ENCODE results near the gene SMR3A. TPM values are rescaled to one million over a fixed set of nuclear protein-coding genes. Genes with fewer than 3 reads are reported as not detected.

The SMR3A gene
- total and polyA plus RNA-seq, 12 donors: not detected

DNA sequence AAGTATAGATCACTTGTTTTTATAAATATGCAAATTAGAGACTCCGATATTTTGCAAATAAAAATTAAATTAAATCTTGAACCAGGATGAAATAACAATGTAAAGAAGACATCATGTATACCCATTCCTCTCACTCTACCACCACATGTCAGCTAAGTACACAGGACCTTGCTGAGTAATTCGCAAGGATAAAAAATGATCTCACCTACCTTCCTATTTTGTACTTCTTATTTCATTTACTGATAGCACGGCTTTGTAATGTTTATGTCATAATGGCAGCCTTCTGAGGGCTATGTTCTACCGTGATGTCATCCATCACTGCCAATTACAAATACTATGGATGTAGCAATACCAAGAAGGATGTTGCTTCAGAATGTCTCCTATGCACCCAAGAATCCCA lies 11.4 kb downstream of the SMR3A start:
- Histone ChIP-seq H3K4me3 (no peak overlapping the region), H3K27ac (no peak overlapping the region), H3K9me3 (replicated peaks in 1 of 3) (no peaks in the 10 kb centered on the region), H3K4me1 (replicated peaks in 1 of 2) (no peaks in the 10 kb centered on the region), H3K27me3 (no peaks in the 10 kb centered on the region), H3K36me3 (replicated peaks in 1 of 2) (no peaks in the 10 kb centered on the region)
- no peak for TF ChIP-seq POLR2A (IDR thresholded peaks at IDR 0.05)
- 75 to 84% (median 83%) methylated on average over 4 of the region's 4 CpGs for WGBS, 4 donors
- no peak for DNase-seq
- intact Hi-C loops (cut with DNase I): no loop called here

DNA sequence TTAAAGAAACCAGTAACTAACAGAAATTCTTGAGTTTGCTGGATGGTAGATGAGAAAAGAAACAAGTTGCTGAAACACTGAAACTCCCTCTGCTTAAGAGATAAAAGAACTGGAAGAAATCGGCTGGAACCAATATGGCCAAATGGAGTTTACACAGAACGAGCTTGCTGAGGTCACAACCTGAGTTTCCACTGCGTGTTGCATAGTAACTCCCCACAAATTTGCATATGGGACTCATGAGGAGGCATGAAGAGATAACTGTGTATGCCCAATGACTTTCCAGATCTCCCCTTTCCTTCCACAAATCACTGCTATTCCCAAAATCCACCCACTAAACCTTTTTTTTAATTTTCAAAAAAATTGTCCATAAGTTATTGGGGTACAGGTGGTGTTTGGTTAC lies 12.2 kb downstream of the SMR3A start:
- no peak overlapping the region for H3K27ac ChIP-seq
- 70 to 81% (median 73%) methylated on average over 3 of the region's 3 CpGs for WGBS, 4 donors
- H3K27me3 ChIP-seq: no peaks in the 10 kb centered on the region
- no peaks in the 10 kb centered on the region for H3K4me1 ChIP-seq (replicated peaks in 1 of 2)
- DNase-seq: no peak
- TF ChIP-seq, protein P1, sequence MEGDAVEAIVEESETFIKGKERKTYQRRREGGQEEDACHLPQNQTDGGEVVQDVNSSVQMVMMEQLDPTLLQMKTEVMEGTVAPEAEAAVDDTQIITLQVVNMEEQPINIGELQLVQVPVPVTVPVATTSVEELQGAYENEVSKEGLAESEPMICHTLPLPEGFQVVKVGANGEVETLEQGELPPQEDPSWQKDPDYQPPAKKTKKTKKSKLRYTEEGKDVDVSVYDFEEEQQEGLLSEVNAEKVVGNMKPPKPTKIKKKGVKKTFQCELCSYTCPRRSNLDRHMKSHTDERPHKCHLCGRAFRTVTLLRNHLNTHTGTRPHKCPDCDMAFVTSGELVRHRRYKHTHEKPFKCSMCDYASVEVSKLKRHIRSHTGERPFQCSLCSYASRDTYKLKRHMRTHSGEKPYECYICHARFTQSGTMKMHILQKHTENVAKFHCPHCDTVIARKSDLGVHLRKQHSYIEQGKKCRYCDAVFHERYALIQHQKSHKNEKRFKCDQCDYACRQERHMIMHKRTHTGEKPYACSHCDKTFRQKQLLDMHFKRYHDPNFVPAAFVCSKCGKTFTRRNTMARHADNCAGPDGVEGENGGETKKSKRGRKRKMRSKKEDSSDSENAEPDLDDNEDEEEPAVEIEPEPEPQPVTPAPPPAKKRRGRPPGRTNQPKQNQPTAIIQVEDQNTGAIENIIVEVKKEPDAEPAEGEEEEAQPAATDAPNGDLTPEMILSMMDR (IDR thresholded peaks at IDR 0.05): no peak
- no peak for TF ChIP-seq POLR2A (IDR thresholded peaks at IDR 0.05)
- intact Hi-C loops (cut with DNase I): no loop called here
- H3K9me3 ChIP-seq (replicated peaks in 1 of 3): no peaks in the 10 kb centered on the region
- H3K36me3 ChIP-seq (replicated peaks in 1 of 2): no peaks in the 10 kb centered on the region
- no peak overlapping the region for H3K4me3 ChIP-seq

DNA sequence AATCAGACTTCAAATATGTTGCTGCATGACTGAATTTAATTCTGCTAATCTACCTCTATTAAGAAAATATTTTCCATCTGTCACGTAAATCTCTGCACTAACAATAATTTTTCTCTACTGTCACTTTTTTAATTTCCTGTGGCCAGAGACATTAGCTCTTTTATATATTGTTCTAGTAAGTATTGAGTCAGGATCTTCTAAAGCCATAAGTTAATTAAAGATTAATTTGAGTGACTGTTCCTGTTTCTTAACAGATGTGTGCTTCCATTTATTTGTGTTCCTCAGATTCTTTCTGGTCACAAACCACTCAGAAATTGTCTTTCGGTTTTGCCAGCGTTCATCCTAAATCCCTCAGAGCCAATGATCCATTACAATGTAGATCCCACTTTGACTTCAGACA lies 20.0 kb downstream of the SMR3A start:
- intact Hi-C loops (cut with DNase I): no loop called here
- 76 to 87% (median 82%) methylated on average over 3 of the region's 3 CpGs for WGBS, 4 donors

DNA sequence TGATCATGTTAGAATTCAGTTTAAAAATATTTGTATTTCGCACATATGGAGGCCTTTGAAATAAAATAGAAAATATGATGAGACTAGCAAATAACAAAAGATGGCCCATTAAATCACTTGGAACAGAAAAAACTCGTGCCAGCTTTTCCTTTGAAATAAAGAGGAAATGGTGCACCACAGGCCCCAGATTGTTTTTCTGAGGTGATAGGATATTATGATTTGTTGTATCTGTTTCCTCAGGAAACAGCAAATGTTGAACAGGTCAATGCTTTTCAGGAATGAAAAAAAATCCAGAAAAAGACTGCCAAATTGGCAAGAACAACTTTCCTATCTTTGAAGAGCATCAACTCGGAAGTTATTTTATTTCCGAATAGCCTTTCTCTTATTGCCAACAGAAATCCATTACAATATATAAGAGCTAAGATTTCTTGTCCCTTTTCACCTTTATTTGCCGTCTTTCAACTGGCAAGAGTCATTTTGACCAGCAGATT lies 22.2 kb downstream of the SMR3A start, which contains the start of gene SMR3B:
TSS of gene SMR3B (plus strand) at position 441 of the 491 bp plus-strand sequence. CDS start 1,380 bp downstream, outside the sequence.
- intact Hi-C loops (cut with DNase I): no loop called here
- no peak for TF ChIP-seq POLR2A (IDR thresholded peaks at IDR 0.05)
- TF ChIP-seq, protein P1 (IDR thresholded peaks at IDR 0.05): no peak
- no peaks in the 10 kb centered on the region for H3K27me3 ChIP-seq

More for the DNA sequence above, 20.0 kb downstream of the SMR3A start:
- Histone ChIP-seq H3K27ac (no peak overlapping the region), H3K27me3 (no peaks in the 10 kb centered on the region), H3K4me1 (replicated peaks in 1 of 2) (no peaks in the 10 kb centered on the region), H3K36me3 (replicated peaks in 1 of 2) (no peaks in the 10 kb centered on the region), H3K9me3 (replicated peaks in 1 of 3) (no peaks in the 10 kb centered on the region), H3K4me3 (no peak overlapping the region)
- TF ChIP-seq, protein P1 (IDR thresholded peaks at IDR 0.05): no peak
- TF ChIP-seq POLR2A (IDR thresholded peaks at IDR 0.05): no peak
- no peak for DNase-seq

More for the DNA sequence above, 22.2 kb downstream of the SMR3A start, which contains the start of gene SMR3B:
- H3K4me1 ChIP-seq (replicated peaks in 1 of 2): no peaks in the 10 kb centered on the region
- WGBS, 4 donors: 54 to 71% (median 63%) methylated on average over 5 of the region's 5 CpGs
- H3K36me3 ChIP-seq (replicated peaks in 1 of 2): no peaks in the 10 kb centered on the region
- no peak within 1 kb of the TSS for H3K4me3 ChIP-seq
- DNase-seq: no peak
- H3K9me3 ChIP-seq (replicated peaks in 1 of 3): no peaks in the 10 kb centered on the region
- no peak within 1 kb of the TSS for H3K27ac ChIP-seq

All from adrenal gland (tissue), 12 donors.